Upper lobe of left lung (tissue), 6 donors: ENCODE results near the gene CCDC171. TPM values are rescaled to one million over a fixed set of nuclear protein-coding genes. Genes with fewer than 3 reads are reported as not detected.

Experiments
- ATAC-seq, 2 donors: fragments of 200-7000 bp; cut with Tn5 transposase; one replicate each; pipeline ENCODE4 v1.9.1; 2022; ENCODE audit warnings: mild to moderate bottlenecking in 2 of 2, moderate library complexity in 2 of 2; ENCODE audit not compliant: low FRiP score in 2 of 2
- DNase-seq, 2 donors: peaks; one replicate each; pipeline ENCODE4 v3.0.0-alpha.2; 2019 to 2020
- H3K27ac ChIP-seq, 4 donors: fragments of 200-600 bp; sonication (generic); one replicate each; pipeline ENCODE4 v1.5.1; 2016 to 2019
- H3K27me3 ChIP-seq, 4 donors: fragments of 200-600 bp; sonication (generic); one replicate each; pipeline ENCODE4 v1.5.1; 2017 to 2019
- H3K36me3 ChIP-seq, 4 donors: fragments of 200-600 bp; sonication (generic); one replicate each; pipeline ENCODE4 v1.5.1; 2016 to 2019
- H3K4me1 ChIP-seq, 4 donors: fragments of 200-600 bp; sonication (generic); one replicate each; pipeline ENCODE4 v1.5.1; 2018 to 2019
- H3K4me3 ChIP-seq, 4 donors: fragments of 200-600 bp; sonication (generic); one replicate each; pipeline ENCODE4 v1.5.1; 2017 to 2019; ENCODE audit warnings: mild to moderate bottlenecking in 2 of 4, moderate library complexity in 1 of 4
- H3K9me3 ChIP-seq, 4 donors: fragments of 200-600 bp; sonication (generic); one replicate each; pipeline ENCODE4 v1.5.1; 2018 to 2019
- EP300 ChIP-seq, 4 donors: sonication (generic); formaldehyde crosslinking; IDR thresholded peaks; one replicate each; pipeline ENCODE4 v1.5.1; 2017; ENCODE audit warnings: antibody characterized with exemption in 4 of 4, control low read depth in 2 of 4
- POLR2A ChIP-seq, 4 donors: fragments of 450-650 bp; IDR thresholded peaks; one replicate each; pipeline ENCODE4 v1.5.1; 2016 to 2017; ENCODE audit warnings: antibody characterized with exemption in 4 of 4, mild to moderate bottlenecking in 2 of 4
- POLR2AphosphoS5 ChIP-seq, 2 donors: sonication (generic); formaldehyde crosslinking; IDR thresholded peaks; one replicate each; pipeline ENCODE4 v1.5.1; 2017; ENCODE audit warnings: antibody characterized with exemption in 2 of 2
- WGBS, 2 donors: methylation state at CpG; one replicate each; pipeline ENCODE4 v1.1.5; 2017 to 2018; 5-methylcytosine and 5-hydroxymethylcytosine counted together
- total RNA-seq, 6 donors: library from RNA; depleted of rRNA in 4 of 6; stranded (reverse); fragments of >200 nt in 4 of 6; gene quantifications; one replicate each; pipeline versions ENCODE4 v1.1.0 to v1.2.1, GENCODE V29; 2016 to 2021
- TF ChIP-seq, protein P1 (sequence below), 6 experiments: fragments of 450-650 bp in 4 of 6; fragments of 200-600 bp in 2 of 6; sonication (generic) in 2 of 6; IDR thresholded peaks; one replicate each; pipeline ENCODE4 v1.5.1; 2016 to 2019; ENCODE audit warnings: antibody characterized with exemption in 6 of 6
- donor health status: DM: no; HTN: no; CAD: no; lungs with moderate emphysema.
- donor health status: DM: no; HTN: yes; CAD: no; lungs with severe emphysema.

The CCDC171 gene
- total RNA-seq, result 10 to 100 TPM in 1 of 6 donors, 1 to 10 TPM in 5; 2.4 to 16.8 (median 6.6) TPM

DNA sequence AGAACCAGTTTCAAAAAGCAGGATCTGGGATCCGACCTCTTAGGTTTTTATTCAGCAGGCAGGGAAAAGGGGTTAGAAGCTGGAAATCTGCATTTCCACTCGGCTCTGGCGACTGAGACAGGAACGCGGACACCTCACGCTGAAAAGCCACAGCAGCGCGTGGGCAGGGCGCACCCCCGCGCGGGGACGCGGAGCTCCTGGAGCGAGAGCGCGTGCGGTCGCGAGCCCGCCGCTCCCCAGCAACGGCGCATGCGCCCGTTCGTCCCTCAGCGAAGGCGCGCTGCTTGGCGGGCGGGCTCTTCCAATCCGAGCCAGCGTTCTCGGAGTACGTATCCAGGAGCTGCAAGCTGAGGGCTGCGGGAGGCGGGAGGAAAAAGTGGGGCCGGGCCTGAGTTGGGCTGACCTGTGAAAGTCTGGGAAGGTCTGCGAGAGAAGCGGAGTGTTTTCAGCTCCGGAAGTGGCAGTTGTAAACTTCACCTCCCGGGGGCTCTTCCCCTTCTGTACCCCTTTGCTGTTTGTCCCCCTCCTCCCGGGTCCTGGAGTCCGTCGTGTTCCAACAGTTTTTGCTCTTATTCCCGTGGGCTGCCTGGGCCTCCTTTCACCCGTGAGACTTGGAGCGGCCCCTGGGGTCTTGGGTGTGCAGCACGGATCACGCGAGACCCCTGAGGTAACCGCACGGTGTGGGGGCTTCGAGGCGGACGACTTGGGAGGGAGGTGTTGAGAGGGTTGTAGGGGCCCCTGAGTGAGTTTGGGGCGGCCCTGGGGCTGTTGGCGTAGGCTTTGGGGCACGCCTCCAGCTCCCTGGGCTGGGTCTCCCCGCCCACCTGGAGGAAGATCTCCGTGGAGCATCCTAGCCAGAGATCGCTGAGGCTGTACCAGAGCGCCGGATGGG is at the start of gene CCDC171:
Gene CCDC171 (plus strand): TSS at position 408 of the 892 bp plus-strand sequence. CDS start 11,046 bp downstream, outside the sequence.
- peak within 1 kb of the TSS; percentile 58 to 97 (median 74) for H3K4me3 ChIP-seq
- H3K27me3 ChIP-seq, result no peaks in the 10 kb centered on the region
- peaks cover 5 to 9% (median 7%) of the 10 kb centered on the region in 4 donors for H3K4me1 ChIP-seq
- 0 to 1% methylated on average over 35 to 50 of the region's 65 CpGs for WGBS, 2 donors
- TF ChIP-seq POLR2AphosphoS5 (IDR thresholded peaks at IDR 0.05), result peak in 1 of 2 donors; percentile 70
- peak in 2 of 4 donors; percentile 61 to 73 for TF ChIP-seq POLR2A (IDR thresholded peaks at IDR 0.05)
- TF ChIP-seq EP300 (IDR thresholded peaks at IDR 0.05), result no peak
- TF ChIP-seq, protein P1, sequence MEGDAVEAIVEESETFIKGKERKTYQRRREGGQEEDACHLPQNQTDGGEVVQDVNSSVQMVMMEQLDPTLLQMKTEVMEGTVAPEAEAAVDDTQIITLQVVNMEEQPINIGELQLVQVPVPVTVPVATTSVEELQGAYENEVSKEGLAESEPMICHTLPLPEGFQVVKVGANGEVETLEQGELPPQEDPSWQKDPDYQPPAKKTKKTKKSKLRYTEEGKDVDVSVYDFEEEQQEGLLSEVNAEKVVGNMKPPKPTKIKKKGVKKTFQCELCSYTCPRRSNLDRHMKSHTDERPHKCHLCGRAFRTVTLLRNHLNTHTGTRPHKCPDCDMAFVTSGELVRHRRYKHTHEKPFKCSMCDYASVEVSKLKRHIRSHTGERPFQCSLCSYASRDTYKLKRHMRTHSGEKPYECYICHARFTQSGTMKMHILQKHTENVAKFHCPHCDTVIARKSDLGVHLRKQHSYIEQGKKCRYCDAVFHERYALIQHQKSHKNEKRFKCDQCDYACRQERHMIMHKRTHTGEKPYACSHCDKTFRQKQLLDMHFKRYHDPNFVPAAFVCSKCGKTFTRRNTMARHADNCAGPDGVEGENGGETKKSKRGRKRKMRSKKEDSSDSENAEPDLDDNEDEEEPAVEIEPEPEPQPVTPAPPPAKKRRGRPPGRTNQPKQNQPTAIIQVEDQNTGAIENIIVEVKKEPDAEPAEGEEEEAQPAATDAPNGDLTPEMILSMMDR (IDR thresholded peaks at IDR 0.05), result peak in 1 of 6 experiments; percentile 4
- ATAC-seq (peak; percentile 98), DNase-seq (peak; percentile 95 to 97)
- peak within 1 kb of the TSS; percentile 76 to 80 (median 77) for H3K27ac ChIP-seq
- no peaks in the 10 kb centered on the region for H3K9me3 ChIP-seq
- H3K36me3 ChIP-seq, result no peaks in the 10 kb centered on the region

DNA sequence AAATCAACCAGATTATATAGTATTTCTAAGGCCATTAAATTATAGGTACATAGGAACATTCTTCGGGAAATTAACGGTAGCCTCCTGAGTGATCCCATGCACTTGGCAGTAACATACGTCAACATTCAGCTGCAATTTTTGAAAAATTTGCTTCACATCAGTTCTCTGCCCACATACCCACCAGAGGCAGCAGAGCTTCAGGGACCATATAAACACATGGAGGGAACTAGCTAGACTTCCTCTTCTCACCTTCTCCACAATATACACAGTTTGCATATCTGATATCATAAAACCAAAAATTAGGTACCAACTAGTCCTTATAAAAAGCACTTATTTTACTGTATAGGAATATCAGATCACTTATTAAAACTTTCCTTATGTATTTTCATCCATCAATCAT is 46.9 kb upstream of the CCDC171 start:
- DNase-seq, result no peak
- Histone ChIP-seq H3K36me3 (peaks cover 0 to 39% (median 2%) of the 10 kb centered on the region in 4 donors), H3K27me3 (no peaks in the 10 kb centered on the region), H3K27ac (no peak overlapping the region), H3K4me1 (peaks cover 4 to 17% (median 10%) of the 10 kb centered on the region in 4 donors), H3K4me3 (no peak overlapping the region), H3K9me3 (no peaks in the 10 kb centered on the region)
- TF ChIP-seq POLR2A (IDR thresholded peaks at IDR 0.05) (no peak), EP300 (IDR thresholded peaks at IDR 0.05) (no peak)
- no peak for ATAC-seq
- 77 to 89% methylated on average over 3 of the region's 3 CpGs for WGBS, 2 donors

DNA sequence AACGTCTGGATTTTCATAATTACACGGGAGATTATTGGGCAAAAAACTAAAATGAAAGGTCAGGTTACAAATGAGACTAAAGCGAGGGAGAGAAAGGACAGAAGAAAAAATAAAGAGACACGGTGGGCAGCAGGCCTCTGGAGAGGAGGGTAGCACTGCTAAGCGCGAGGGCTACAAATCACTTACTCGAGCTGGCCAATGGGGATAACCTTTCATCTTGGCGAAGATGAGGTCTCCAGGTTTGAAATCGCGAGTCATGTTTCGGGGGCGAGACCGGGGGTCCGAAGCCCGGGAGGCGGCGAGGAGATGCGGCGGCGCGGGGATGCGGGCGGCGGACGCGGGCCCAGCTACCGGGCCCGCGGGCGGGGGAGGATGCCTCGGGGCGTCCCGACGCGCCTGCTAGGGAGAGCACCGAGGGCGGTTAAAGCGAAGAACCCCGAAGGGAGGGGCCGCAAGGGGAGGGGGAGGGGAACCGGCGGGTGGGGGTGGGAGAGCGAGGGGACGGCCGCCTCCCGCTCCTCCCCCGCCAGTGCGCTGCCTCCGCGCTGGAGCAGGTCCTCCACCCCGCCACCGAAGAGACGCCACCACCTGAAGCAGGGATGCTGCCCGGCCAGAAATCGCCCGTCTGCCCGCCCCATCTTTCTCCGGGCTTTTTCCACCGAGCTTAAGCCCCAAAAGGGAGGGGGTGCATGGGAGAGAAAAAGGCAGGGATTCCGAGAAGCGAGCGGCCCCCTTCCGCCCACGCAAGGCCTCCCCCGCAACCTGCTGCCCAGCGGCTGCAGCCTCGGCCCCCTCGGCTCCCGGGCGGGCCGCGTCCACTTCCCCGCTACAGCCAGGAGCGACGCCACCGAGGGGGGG is 42.7 kb upstream of the CCDC171 start:
- TF ChIP-seq, protein P1 (IDR thresholded peaks at IDR 0.05), result no peak
- no peak for TF ChIP-seq POLR2AphosphoS5 (IDR thresholded peaks at IDR 0.05)
- no peak for TF ChIP-seq EP300 (IDR thresholded peaks at IDR 0.05)
- no peak for TF ChIP-seq POLR2A (IDR thresholded peaks at IDR 0.05)
- H3K27me3 ChIP-seq, result no peaks in the 10 kb centered on the region
- DNase-seq (peak; percentile 39 to 87), ATAC-seq (peak; percentile 52 to 87)
- WGBS, 2 donors, result 2% methylated on average over 26 to 55 of the region's 76 CpGs
- H3K9me3 ChIP-seq, result no peaks in the 10 kb centered on the region
- peaks cover 3 to 23% (median 14%) of the 10 kb centered on the region in 4 donors for H3K4me1 ChIP-seq
- peaks cover 0 to 24% (median 2%) of the 10 kb centered on the region in 4 donors for H3K36me3 ChIP-seq
- H3K4me3 ChIP-seq, result peak overlapping the region; percentile 77 to 99 (median 94)
- peak overlapping the region; percentile 89 to 98 (median 94) for H3K27ac ChIP-seq

DNA sequence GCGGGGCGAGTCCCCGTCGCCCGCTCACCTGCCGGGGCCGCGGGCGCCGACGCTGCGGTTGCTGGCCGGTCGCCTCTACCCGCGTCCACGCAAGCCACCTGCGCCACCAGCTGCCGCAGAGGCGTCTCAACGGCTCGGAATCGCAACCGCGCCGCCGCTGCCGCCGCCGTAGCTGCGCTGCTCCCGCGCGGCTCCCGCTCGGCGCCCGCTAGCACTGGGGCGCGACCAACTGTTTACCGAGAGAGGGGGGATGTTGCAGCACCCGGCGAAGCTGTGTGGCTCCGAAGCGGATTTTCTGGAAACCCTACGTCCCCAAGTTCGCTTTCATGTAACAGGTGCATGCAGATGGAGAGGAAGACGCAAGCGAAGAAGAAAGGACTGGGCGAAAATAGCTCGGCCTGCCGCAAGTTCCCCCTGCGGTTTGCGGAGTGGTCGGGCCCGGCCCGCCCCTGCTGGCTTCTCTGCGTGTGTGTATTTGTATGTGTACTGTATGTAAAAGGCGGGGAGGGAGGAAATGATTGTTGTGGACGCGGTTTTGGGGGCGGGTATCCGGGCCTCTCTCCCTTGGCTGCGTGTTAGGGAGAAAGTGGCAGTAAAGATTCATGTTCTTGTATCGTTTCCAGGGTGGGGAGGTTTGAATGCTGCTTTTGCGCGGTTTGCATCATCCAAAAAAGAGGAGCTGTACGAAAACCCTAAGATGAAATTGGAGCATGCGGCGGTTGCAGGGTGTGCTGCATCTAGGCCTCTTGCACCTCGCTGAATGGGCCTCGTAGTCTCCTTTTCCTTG is 41.9 kb upstream of the CCDC171 start, which contains the start of gene PSIP1:
Gene PSIP1 (minus strand): TSS at position 182 of the 787 bp plus-strand sequence. CDS start 782 bp downstream, outside the sequence.
- H3K36me3 ChIP-seq, result peaks cover 0 to 18% (median 2%) of the 10 kb centered on the region in 4 donors
- DNase-seq, result peak; percentile 72 to 95
- peak within 1 kb of the TSS; percentile 89 to 98 (median 94) for H3K27ac ChIP-seq
- 0 to 1% methylated on average over 26 to 38 of the region's 72 CpGs for WGBS, 2 donors
- ATAC-seq, result peak; percentile 95 to 97
- TF ChIP-seq POLR2A (IDR thresholded peaks at IDR 0.05), result peak in 3 of 4 donors; percentile 58 to 82 (median 70)
- TF ChIP-seq EP300 (IDR thresholded peaks at IDR 0.05), result no peak
- TF ChIP-seq, protein P1 (IDR thresholded peaks at IDR 0.05), result peak in 5 of 6 experiments; percentile 27 to 62 (median 51)
- TF ChIP-seq POLR2AphosphoS5 (IDR thresholded peaks at IDR 0.05), result peak; percentile 53 to 75
- peaks cover 3 to 23% (median 14%) of the 10 kb centered on the region in 4 donors for H3K4me1 ChIP-seq
- no peaks in the 10 kb centered on the region for H3K27me3 ChIP-seq
- H3K9me3 ChIP-seq, result no peaks in the 10 kb centered on the region
- H3K4me3 ChIP-seq, result peak within 1 kb of the TSS; percentile 77 to 99 (median 94)
